ENCODE results near the gene S100G. TPM values are rescaled to one million over a fixed set of nuclear protein-coding genes. Genes with fewer than 3 reads are reported as not detected.

Gene S100G
- total RNA-seq, 1 experiment from 2014 or later = not detected

DNA sequence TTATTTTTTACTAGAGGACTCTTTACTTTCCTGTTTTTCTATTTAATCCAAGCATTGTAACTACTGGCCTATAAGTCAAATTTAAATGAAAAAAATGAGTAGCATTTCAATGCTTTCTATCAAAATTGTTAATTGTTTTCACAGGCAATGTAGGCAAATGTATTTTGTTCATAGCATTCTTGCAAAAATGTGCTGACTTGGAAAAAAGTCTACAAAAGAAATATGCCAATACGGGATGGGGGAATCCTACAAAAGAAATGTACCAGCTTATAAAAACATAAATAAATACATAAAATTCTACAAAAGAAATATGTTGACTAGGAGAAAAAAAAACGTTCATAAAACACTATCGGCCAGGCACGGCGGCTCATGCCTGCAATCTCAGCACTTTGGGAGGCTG lies 14.9 kb upstream of the S100G start:
- H3K27me3 ChIP-seq (ENCODE audit: insufficient read depth, low read depth) = no peaks in the 10 kb centered on the region
- ChIA-PET POLR2A (ENCODE audit: unreplicated experiment) (no interaction called here), CTCF (no interaction called here)
- DNase-seq = no peak
- no peaks in the 10 kb centered on the region for H3K79me2 ChIP-seq (ENCODE audit: low read depth)
- H3F3A ChIP-seq (ENCODE audit: insufficient read depth, low read depth) = no peaks in the 10 kb centered on the region
- H3K4me1 ChIP-seq (replicated peaks; ENCODE audit: insufficient read depth) = no peaks in the 10 kb centered on the region
- H3K9me3 ChIP-seq (ENCODE audit: insufficient read depth, low read depth) = no peaks in the 10 kb centered on the region
- BruUV-seq (replicated peaks) = no TSS peak
- no peak overlapping the region for H3K4me3 ChIP-seq
- no peaks in the 10 kb centered on the region for H3K9me2 ChIP-seq (ENCODE audit: insufficient read depth)
- intact Hi-C loops (cut with micrococcal nuclease; ENCODE audit: unreplicated experiment) = no loop called here
- no peaks in the 10 kb centered on the region for H3K36me3 ChIP-seq (ENCODE audit: low read depth)
- H2AFZ ChIP-seq = no peak overlapping the region
- no peak for TF ChIP-seq EZH2 (IDR thresholded peaks at IDR 0.05; ENCODE audit: low read depth)
- TF ChIP-seq, protein P1, sequence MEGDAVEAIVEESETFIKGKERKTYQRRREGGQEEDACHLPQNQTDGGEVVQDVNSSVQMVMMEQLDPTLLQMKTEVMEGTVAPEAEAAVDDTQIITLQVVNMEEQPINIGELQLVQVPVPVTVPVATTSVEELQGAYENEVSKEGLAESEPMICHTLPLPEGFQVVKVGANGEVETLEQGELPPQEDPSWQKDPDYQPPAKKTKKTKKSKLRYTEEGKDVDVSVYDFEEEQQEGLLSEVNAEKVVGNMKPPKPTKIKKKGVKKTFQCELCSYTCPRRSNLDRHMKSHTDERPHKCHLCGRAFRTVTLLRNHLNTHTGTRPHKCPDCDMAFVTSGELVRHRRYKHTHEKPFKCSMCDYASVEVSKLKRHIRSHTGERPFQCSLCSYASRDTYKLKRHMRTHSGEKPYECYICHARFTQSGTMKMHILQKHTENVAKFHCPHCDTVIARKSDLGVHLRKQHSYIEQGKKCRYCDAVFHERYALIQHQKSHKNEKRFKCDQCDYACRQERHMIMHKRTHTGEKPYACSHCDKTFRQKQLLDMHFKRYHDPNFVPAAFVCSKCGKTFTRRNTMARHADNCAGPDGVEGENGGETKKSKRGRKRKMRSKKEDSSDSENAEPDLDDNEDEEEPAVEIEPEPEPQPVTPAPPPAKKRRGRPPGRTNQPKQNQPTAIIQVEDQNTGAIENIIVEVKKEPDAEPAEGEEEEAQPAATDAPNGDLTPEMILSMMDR (conservative IDR thresholded peaks at IDR 0.05) = no peak
- no peak overlapping the region for H3K27ac ChIP-seq
- no peak overlapping the region for H3K4me2 ChIP-seq
- H4K20me1 ChIP-seq (ENCODE audit: insufficient read depth) = no peaks in the 10 kb centered on the region

DNA sequence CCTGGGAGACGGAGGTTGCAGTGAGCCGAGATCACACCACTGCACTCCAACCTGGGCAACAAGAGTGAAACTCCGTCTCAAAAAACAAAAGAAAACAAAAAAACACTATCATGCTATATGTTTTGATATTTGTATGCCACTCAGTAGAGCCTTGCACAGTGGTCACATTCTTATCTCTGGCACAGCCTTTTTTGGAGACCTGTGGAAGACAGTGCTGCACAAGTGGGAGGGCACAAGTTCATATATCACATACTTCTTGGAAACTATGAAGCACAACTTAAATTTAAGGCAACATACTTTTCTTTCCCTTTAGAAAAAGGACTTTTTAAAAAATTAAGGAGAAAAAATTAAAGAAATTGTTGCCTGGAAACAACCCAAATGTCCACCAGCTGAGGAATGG lies 14.4 kb upstream of the S100G start:
- Histone ChIP-seq H3K79me2 (ENCODE audit: low read depth) (no peaks in the 10 kb centered on the region), H3K27me3 (ENCODE audit: insufficient read depth, low read depth) (no peaks in the 10 kb centered on the region), H3K36me3 (ENCODE audit: low read depth) (no peaks in the 10 kb centered on the region), H2AFZ (no peak overlapping the region), H4K20me1 (ENCODE audit: insufficient read depth) (no peaks in the 10 kb centered on the region), H3K4me3 (no peak overlapping the region), H3K27ac (no peak overlapping the region), H3K4me1 (replicated peaks; ENCODE audit: insufficient read depth) (no peaks in the 10 kb centered on the region), H3F3A (ENCODE audit: insufficient read depth, low read depth) (no peaks in the 10 kb centered on the region), H3K9me2 (ENCODE audit: insufficient read depth) (no peaks in the 10 kb centered on the region), H3K9me3 (ENCODE audit: insufficient read depth, low read depth) (no peaks in the 10 kb centered on the region), H3K4me2 (no peak overlapping the region)
- ChIA-PET POLR2A (ENCODE audit: unreplicated experiment) (no interaction called here), CTCF (no interaction called here)
- TSS peak; percentile 30 for BruUV-seq (replicated peaks)
- no peak for DNase-seq
- TF ChIP-seq EZH2 (IDR thresholded peaks at IDR 0.05; ENCODE audit: low read depth) = no peak
- TF ChIP-seq, protein P1 (conservative IDR thresholded peaks at IDR 0.05) = no peak
- intact Hi-C loops (cut with micrococcal nuclease; ENCODE audit: unreplicated experiment) = no loop called here

DNA sequence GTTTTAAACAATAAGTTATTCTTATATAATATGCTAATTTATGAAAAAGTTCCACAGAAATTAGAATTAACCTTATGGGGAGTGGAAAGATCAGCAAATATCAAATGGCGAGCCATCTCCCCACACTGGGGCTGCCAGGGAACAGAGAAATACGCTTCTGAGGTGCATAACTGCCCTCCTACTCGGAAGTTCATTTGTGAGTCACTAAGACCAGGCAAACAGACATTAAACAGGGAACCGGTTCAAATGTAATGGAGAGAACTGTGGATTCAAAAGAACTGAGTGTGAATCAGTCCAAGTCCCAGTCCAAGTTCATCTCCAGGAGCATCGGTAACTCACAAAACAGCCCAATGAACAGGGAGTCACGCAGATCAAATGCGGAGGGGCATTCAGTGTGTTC lies 11.4 kb upstream of the S100G start:
- H3K27me3 ChIP-seq (ENCODE audit: insufficient read depth, low read depth) = no peaks in the 10 kb centered on the region
- no peaks in the 10 kb centered on the region for H3K9me3 ChIP-seq (ENCODE audit: insufficient read depth, low read depth)
- H3K79me2 ChIP-seq (ENCODE audit: low read depth) = no peaks in the 10 kb centered on the region
- no peaks in the 10 kb centered on the region for H3K36me3 ChIP-seq (ENCODE audit: low read depth)
- POLR2A ChIA-PET (ENCODE audit: unreplicated experiment) = no interaction called here
- no peak overlapping the region for H3K4me2 ChIP-seq
- intact Hi-C loops (cut with micrococcal nuclease; ENCODE audit: unreplicated experiment) = no loop called here
- CTCF ChIA-PET = no interaction called here
- TF ChIP-seq EZH2 (IDR thresholded peaks at IDR 0.05; ENCODE audit: low read depth) = no peak
- TF ChIP-seq, protein P1 (conservative IDR thresholded peaks at IDR 0.05) = no peak
- no peak for DNase-seq
- no peak overlapping the region for H2AFZ ChIP-seq
- no peak overlapping the region for H3K27ac ChIP-seq
- H3F3A ChIP-seq (ENCODE audit: insufficient read depth, low read depth) = no peaks in the 10 kb centered on the region
- no peak overlapping the region for H3K4me3 ChIP-seq
- H3K4me1 ChIP-seq (replicated peaks; ENCODE audit: insufficient read depth) = no peaks in the 10 kb centered on the region
- no peaks in the 10 kb centered on the region for H4K20me1 ChIP-seq (ENCODE audit: insufficient read depth)
- BruUV-seq (replicated peaks) = no TSS peak
- H3K9me2 ChIP-seq (ENCODE audit: insufficient read depth) = no peaks in the 10 kb centered on the region

All from PC-9 (cell line).